Measurements from ENCODE around the gene CCNG1.
"Not testable (repeated sequence)": the region's sequence is repeated elsewhere in the genome, so short reads cannot be mapped to it uniquely, and the experiment has no call there.

The CCNG1 gene

GRCh38 chr5:163440954-163441353, 3.6 kb downstream of the CCNG1 start:
- no peak for DNase-seq (ENCODE audit: extremely low read depth in 1 of 2, low read depth in 1 of 2)

- DNase-seq (ENCODE audit: extremely low read depth in 1 of 2, low read depth in 1 of 2) = no peak
Observed at GRCh38 chr5:163444526-163444925, 7.1 kb downstream of the CCNG1 start.

- DNase-seq (ENCODE audit: extremely low read depth in 1 of 2, low read depth in 1 of 2) = no peak
Observed at GRCh38 chr5:163445345-163445744, 8.0 kb downstream of the CCNG1 start.

- DNase-seq (ENCODE audit: extremely low read depth in 1 of 2, low read depth in 1 of 2) = no peak
Observed at GRCh38 chr5:163447191-163447590, 9.8 kb downstream of the CCNG1 start.

- no peak for DNase-seq (ENCODE audit: extremely low read depth in 1 of 2, low read depth in 1 of 2)
Observed at GRCh38 chr5:163447875-163448274, 10.5 kb downstream of the CCNG1 start.

GRCh38 chr5:163448491-163448890, 11.1 kb downstream of the CCNG1 start:
- no peak for DNase-seq (ENCODE audit: extremely low read depth in 1 of 2, low read depth in 1 of 2)

- no peak for DNase-seq (ENCODE audit: extremely low read depth in 1 of 2, low read depth in 1 of 2)
Observed at GRCh38 chr5:163451489-163451888, 14.1 kb downstream of the CCNG1 start.

GRCh38 chr5:163453705-163454104, 16.3 kb downstream of the CCNG1 start:
- no peak for DNase-seq (ENCODE audit: extremely low read depth in 1 of 2, low read depth in 1 of 2)

GRCh38 chr5:163455406-163455805, 18.0 kb downstream of the CCNG1 start:
- not testable (repeated sequence) for DNase-seq (ENCODE audit: extremely low read depth in 1 of 2, low read depth in 1 of 2)

GRCh38 chr5:163456029-163456589, 18.7 kb downstream of the CCNG1 start:
- no peak for DNase-seq (ENCODE audit: extremely low read depth in 1 of 2, low read depth in 1 of 2)

- no peak for DNase-seq (ENCODE audit: extremely low read depth in 1 of 2, low read depth in 1 of 2)
Observed at GRCh38 chr5:163456840-163457239, 19.4 kb downstream of the CCNG1 start.

- no peak for DNase-seq (ENCODE audit: extremely low read depth in 1 of 2, low read depth in 1 of 2)
Observed at GRCh38 chr5:163458778-163459385, 21.5 kb downstream of the CCNG1 start.

GRCh38 chr5:163459462-163459818, 22.0 kb downstream of the CCNG1 start:
- no peak for DNase-seq (ENCODE audit: extremely low read depth in 1 of 2, low read depth in 1 of 2)

- peak; percentile 85 to 95 for DNase-seq (ENCODE audit: extremely low read depth in 1 of 2, low read depth in 1 of 2)
Observed at GRCh38 chr5:163459819-163460561, 22.6 kb downstream of the CCNG1 start, which contains the start of gene NUDCD2. TSS of gene NUDCD2 (minus strand) at chr5:163460102. CDS start at chr5:163460050, 52 bp downstream.

- no peak for DNase-seq (ENCODE audit: extremely low read depth in 1 of 2, low read depth in 1 of 2)
Observed at GRCh38 chr5:163460562-163461171, 23.3 kb downstream of the CCNG1 start, which contains the start of gene HMMR. TSS of gene HMMR (plus strand) at chr5:163460632. CDS start at chr5:163460693, 61 bp downstream.

- DNase-seq (ENCODE audit: extremely low read depth in 1 of 2, low read depth in 1 of 2) = no peak
Observed at GRCh38 chr5:163463063-163463435, 25.7 kb downstream of the CCNG1 start.

- no peak for DNase-seq (ENCODE audit: extremely low read depth in 1 of 2, low read depth in 1 of 2)
Observed at GRCh38 chr5:163467682-163468081, 30.3 kb downstream of the CCNG1 start.

- no peak for DNase-seq (ENCODE audit: extremely low read depth in 1 of 2, low read depth in 1 of 2)
Observed at GRCh38 chr5:163473635-163474243, 36.3 kb downstream of the CCNG1 start.

GRCh38 chr5:163475411-163475810, 38.0 kb downstream of the CCNG1 start:
- DNase-seq (ENCODE audit: extremely low read depth in 1 of 2, low read depth in 1 of 2) = no peak

GRCh38 chr5:163478126-163478981, 41.0 kb downstream of the CCNG1 start:
- DNase-seq (ENCODE audit: extremely low read depth in 1 of 2, low read depth in 1 of 2) = no peak

GRCh38 chr5:163478982-163479271, 41.5 kb downstream of the CCNG1 start:
- DNase-seq (ENCODE audit: extremely low read depth in 1 of 2, low read depth in 1 of 2) = no peak

All from activated CD8-positive, alpha-beta memory T cell treated with anti-CD3 and anti-CD28 coated beads for 1 hour (primary cell).